A549 (cell line): ENCODE measurements around the gene C1QC.

ENCODE experiments used
- BCL3 ChIP-seq: fragments of >200 bp; sonication (Bioruptor Twin); formaldehyde crosslinking; IDR thresholded peaks from 3 replicates; pipeline ENCODE4 v1.6.1; 2016
- CBX2 ChIP-seq: fragments of 200-600 bp; sonication (generic); IDR thresholded peaks from 2 replicates; pipeline ENCODE4 v1.6.1; 2016; ENCODE audit warnings: low read depth, mild to moderate bottlenecking, borderline replicate concordance
- CEBPB ChIP-seq, 2 experiments: fragments of >200 bp in 1 of 2; sonication (Bioruptor Twin) in 1 of 2; formaldehyde crosslinking in 1 of 2; IDR thresholded peaks; 2 replicates each; pipeline ENCODE4 v1.6.1; 2012 to 2016
- CHD2 ChIP-seq: fragments of 150-350 bp; IDR thresholded peaks from 2 replicates; pipeline ENCODE4 v1.6.1; 2014; ENCODE audit warnings: low read length; ENCODE audit not compliant: partially characterized antibody
- CHD4 ChIP-seq: fragments of 200-600 bp; sonication (generic); IDR thresholded peaks from 2 replicates; pipeline ENCODE4 v1.6.1; 2016; ENCODE audit warnings: antibody characterized with exemption, mild to moderate bottlenecking, borderline replicate concordance
- CTCF ChIP-seq: fragments of >200 bp; sonication (Bioruptor Twin); formaldehyde crosslinking; IDR thresholded peaks from 3 replicates; pipeline ENCODE4 v1.5.1; 2016
- EP300 ChIP-seq, 2 experiments: fragments of >200 bp; sonication (Bioruptor Twin); formaldehyde crosslinking; IDR thresholded peaks; 2 replicates in 1 of 2; 3 replicates in 1 of 2; pipeline ENCODE4 v1.6.1; 2016 to 2017
- FOSL2 ChIP-seq, 2 experiments: fragments of 450-650 bp in 1 of 2; fragments of >200 bp in 1 of 2; sonication (Bioruptor Twin) in 1 of 2; formaldehyde crosslinking; IDR thresholded peaks; 2 replicates each; pipeline versions ENCODE4 v1.5.0 to v1.6.1; 2016 to 2020; ENCODE audit warnings: mild to moderate bottlenecking in 1 of 2, moderate library complexity in 1 of 2
- KDM5A ChIP-seq: fragments of 200-600 bp; sonication (generic); IDR thresholded peaks from 2 replicates; pipeline ENCODE4 v1.6.1; 2016; ENCODE audit warnings: antibody characterized with exemption, mild to moderate bottlenecking
- MAZ ChIP-seq: fragments of 150-350 bp; IDR thresholded peaks from 2 replicates; pipeline ENCODE4 v1.6.1; 2014; ENCODE audit warnings: antibody characterized with exemption, low read depth, low read length, borderline replicate concordance
- MYC ChIP-seq: IDR thresholded peaks from 2 replicates; pipeline ENCODE4 v1.6.1; 2012; ENCODE audit warnings: mild to moderate bottlenecking, inconsistent platforms, low read length, improper control_type of control experiment, borderline replicate concordance
- POLR2A ChIP-seq: IDR thresholded peaks from 2 replicates; pipeline ENCODE4 v1.6.1; 2012; ENCODE audit warnings: mild to moderate bottlenecking, low read length
- RCOR1 ChIP-seq: fragments of 150-350 bp; IDR thresholded peaks from 2 replicates; pipeline ENCODE4 v1.6.1; 2014; ENCODE audit warnings: antibody characterized with exemption, low read length, low read depth
- ZFP36 ChIP-seq: fragments of 450-650 bp; IDR thresholded peaks from 2 replicates; pipeline ENCODE4 v1.6.1; 2014; ENCODE audit warnings: borderline replicate concordance; ENCODE audit not compliant: partially characterized antibody

- TF ChIP-seq EP300 (IDR thresholded peaks at IDR 0.05) (no peak), CTCF (no peak), CHD2 (no peak), CBX2 (no peak), ZFP36 (no peak), KDM5A (no peak), BCL3 (no peak), POLR2A (no peak), CEBPB (IDR thresholded peaks at IDR 0.05) (no peak), FOSL2 (IDR thresholded peaks at IDR 0.05) (no peak), FOSL2 (CRISPR knock-in tag; IDR thresholded peaks at IDR 0.05) (no peak), RCOR1 (no peak), MYC (no peak), CHD4 (no peak), MAZ (no peak)
These were observed 36.3 kb upstream of the C1QC start for GRCh38 chr1:22607154-22607553.
